ENCODE measurements around the gene RASA3. TPM values are rescaled to one million over a fixed set of nuclear protein-coding genes. Genes with fewer than 3 reads are reported as not detected.
"Not testable (repeated sequence)": the region's sequence is repeated elsewhere in the genome, so short reads cannot be mapped to it uniquely, and the experiment has no call there.

Gene RASA3
- total RNA-seq, 1 donor from 2014 or later: 44.8 TPM

DNA sequence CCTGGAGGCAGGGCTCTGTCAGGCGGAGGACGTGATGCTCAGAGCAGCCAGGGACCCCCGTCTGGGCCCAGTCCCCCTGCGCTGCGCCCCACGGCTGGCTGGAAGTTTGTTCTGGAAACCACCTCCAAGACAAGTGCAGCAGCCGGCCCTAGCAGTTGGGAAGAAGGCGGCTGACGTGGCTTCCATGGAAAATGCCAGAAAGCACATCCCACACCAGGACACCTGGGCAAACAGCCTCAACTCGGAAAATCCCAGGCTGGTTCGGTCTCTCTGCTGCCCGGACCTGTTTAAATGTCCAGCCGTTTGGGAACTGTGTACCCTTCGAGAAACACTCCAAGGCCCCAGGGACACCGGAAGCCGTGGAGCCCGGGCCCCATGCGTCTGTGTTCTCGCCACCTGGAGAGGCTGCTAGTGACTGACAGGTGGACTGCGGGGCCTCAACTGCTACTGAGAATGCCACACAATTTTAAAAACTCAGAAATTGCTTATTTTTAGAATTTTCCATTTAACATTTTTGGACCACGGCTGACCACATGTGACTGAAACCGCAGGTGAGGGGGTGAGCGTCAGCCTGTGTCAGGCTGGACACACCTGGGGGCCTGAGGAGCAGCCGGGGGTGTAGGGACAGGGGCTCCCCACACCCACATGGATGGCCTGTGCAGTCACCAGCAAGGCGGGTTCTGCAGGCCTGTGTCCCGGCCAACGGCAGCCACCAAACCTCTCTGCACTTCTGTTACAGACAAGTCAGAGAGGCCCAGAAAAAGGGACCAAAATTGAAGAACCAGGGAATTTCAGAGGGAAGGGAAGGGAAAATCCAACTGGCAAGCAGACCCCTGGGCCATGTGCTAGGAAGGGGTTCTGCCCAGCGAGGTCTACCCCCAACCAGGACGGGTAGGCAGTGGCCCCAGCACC is 31.7 kb downstream of the RASA3 start:
- Mint-ChIP-seq H3K4me1 (ENCODE audit: unreplicated experiment) (peaks cover 62% of the 10 kb centered on the region), H3K27me3 (ENCODE audit: unreplicated experiment) (no peaks in the 10 kb centered on the region), H3K4me3 (ENCODE audit: unreplicated experiment) (no peak overlapping the region), H3K27ac (ENCODE audit: unreplicated experiment) (peak overlapping the region; percentile 90), H3K9me3 (ENCODE audit: unreplicated experiment) (no peaks in the 10 kb centered on the region), H3K36me3 (ENCODE audit: unreplicated experiment) (peaks cover 2% of the 10 kb centered on the region)
- DNase-seq (ENCODE audit: extremely low spot score, unreplicated experiment): no peak
- TF ChIP-seq, protein P1, sequence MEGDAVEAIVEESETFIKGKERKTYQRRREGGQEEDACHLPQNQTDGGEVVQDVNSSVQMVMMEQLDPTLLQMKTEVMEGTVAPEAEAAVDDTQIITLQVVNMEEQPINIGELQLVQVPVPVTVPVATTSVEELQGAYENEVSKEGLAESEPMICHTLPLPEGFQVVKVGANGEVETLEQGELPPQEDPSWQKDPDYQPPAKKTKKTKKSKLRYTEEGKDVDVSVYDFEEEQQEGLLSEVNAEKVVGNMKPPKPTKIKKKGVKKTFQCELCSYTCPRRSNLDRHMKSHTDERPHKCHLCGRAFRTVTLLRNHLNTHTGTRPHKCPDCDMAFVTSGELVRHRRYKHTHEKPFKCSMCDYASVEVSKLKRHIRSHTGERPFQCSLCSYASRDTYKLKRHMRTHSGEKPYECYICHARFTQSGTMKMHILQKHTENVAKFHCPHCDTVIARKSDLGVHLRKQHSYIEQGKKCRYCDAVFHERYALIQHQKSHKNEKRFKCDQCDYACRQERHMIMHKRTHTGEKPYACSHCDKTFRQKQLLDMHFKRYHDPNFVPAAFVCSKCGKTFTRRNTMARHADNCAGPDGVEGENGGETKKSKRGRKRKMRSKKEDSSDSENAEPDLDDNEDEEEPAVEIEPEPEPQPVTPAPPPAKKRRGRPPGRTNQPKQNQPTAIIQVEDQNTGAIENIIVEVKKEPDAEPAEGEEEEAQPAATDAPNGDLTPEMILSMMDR (IDR thresholded peaks at IDR 0.05): no peak

DNA sequence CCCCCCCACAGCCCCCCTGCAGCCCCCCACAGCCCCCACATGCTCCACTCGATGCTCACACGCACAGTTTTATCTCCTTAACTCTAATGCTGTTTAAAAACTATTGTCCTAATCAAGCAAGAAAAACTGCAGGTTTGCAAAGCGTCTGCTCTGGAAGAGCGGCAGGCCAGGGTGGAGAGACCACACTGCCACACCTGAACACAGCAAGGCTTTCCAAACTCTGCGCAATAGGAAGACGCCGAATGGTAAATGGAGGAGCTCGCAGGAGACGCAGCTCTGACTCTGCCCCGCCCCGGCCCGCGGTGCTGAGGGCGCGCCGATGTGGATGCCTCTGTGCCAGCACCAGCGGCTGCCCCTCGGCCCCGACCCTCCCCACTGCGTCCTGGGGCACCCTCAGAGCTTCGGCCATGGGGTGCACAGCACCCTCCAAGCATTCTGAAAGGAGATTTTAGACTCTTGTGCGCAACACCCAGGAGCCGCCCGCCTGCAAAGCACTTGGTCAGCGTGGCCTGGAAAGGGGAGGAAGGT is 32.4 kb downstream of the RASA3 start:
- Mint-ChIP-seq H3K27ac (ENCODE audit: unreplicated experiment) (peak overlapping the region; percentile 90), H3K27me3 (ENCODE audit: unreplicated experiment) (no peaks in the 10 kb centered on the region), H3K4me1 (ENCODE audit: unreplicated experiment) (peaks cover 58% of the 10 kb centered on the region), H3K36me3 (ENCODE audit: unreplicated experiment) (peaks cover 2% of the 10 kb centered on the region), H3K4me3 (ENCODE audit: unreplicated experiment) (no peak overlapping the region), H3K9me3 (ENCODE audit: unreplicated experiment) (no peaks in the 10 kb centered on the region)
- no peak for DNase-seq (ENCODE audit: extremely low spot score, unreplicated experiment)
- TF ChIP-seq, protein P1 (IDR thresholded peaks at IDR 0.05): no peak

DNA sequence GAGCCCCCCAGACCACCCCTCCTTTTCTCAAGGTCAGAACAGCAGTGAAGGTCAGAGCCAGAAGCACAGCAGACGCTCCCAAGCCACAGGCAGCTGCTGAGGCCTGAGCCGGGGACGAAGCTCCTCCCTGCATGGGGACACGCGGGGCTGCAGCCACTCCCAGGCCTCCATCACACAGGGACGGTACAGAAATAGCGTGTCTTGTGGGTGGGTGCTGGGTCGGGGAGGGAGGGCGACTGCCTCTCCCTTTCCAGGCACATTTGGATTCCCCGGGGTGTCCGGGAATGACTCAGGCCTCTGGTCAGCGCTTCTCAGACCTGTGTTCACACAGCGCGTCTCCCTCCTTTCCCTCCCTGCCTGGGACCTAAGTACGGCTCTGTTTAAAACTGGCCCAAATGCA is 33.2 kb downstream of the RASA3 start:
- no peaks in the 10 kb centered on the region for H3K27me3 Mint-ChIP-seq (ENCODE audit: unreplicated experiment)
- peak; percentile 93 for DNase-seq (ENCODE audit: extremely low spot score, unreplicated experiment)
- TF ChIP-seq, protein P1 (IDR thresholded peaks at IDR 0.05): no peak
- no peaks in the 10 kb centered on the region for H3K9me3 Mint-ChIP-seq (ENCODE audit: unreplicated experiment)
- peak overlapping the region; percentile 88 for H3K27ac Mint-ChIP-seq (ENCODE audit: unreplicated experiment)
- peaks cover 2% of the 10 kb centered on the region for H3K36me3 Mint-ChIP-seq (ENCODE audit: unreplicated experiment)
- peaks cover 53% of the 10 kb centered on the region for H3K4me1 Mint-ChIP-seq (ENCODE audit: unreplicated experiment)
- peak overlapping the region; percentile 10 for H3K4me3 Mint-ChIP-seq (ENCODE audit: unreplicated experiment)

DNA sequence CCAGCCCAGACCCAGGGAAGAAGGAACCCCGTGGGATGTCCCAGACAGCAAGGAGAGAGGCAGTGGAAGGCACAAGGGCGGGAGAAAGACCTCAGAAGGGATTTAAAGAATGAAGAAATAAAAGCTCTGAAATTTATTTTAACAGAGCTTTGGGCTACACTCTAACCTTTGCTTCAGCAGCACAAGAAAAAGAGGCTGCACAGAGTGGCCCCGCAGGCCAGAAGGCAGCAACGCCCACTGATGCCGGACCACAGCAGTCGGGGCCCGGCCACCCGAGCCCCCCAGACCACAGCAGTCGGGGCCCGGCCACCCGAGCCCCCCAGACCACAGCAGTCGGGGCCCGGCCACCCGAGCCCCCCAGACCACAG is 33.8 kb downstream of the RASA3 start:
- peak overlapping the region; percentile 22 for H3K4me3 Mint-ChIP-seq (ENCODE audit: unreplicated experiment)
- not testable (repeated sequence) for DNase-seq (ENCODE audit: extremely low spot score, unreplicated experiment); H3K27me3 Mint-ChIP-seq (ENCODE audit: unreplicated experiment); H3K9me3 Mint-ChIP-seq (ENCODE audit: unreplicated experiment); H3K36me3 Mint-ChIP-seq (ENCODE audit: unreplicated experiment)
- H3K4me1 Mint-ChIP-seq (ENCODE audit: unreplicated experiment): peaks cover 53% of the 10 kb centered on the region
- H3K27ac Mint-ChIP-seq (ENCODE audit: unreplicated experiment): peak overlapping the region; percentile 90

DNA sequence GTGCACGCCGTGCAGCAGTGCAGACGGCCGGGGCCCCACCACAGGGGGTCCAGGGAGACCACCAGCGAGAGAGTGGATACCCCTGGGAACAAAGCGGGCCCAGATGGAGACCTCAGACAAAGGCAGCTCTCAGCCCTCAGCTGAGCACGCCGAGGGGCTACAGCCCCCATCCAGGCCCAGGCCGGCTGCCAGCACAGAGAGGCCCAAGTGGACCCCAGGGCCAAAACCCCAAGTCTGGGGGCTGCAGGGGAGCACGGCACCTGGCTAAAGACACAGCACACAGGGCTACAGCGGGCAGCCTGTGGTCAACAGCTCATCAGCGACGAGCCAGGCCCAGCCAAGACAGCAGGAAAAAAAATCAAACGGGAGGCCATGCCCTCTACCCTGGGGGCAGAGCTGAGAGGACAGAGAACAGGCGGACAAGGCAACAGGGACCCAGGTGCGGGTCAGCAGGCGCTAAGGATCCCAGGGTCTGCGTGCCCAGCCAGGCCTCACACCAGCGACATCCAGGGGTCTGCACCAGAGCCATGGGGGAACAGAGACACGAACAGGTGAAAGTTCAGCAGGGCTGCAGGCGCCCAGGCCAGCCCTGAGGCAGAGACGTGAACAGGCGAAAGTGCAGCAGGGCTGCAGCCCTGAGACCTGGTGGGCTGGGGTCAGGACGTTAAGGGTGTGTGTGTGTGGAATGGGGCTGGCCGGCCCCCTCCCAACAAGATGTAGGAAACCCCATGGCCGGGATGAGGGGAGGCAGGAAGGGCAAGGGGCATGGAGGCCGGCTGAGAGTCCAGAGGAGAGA is 34.3 kb downstream of the RASA3 start:
- peak overlapping the region; percentile 90 for H3K27ac Mint-ChIP-seq (ENCODE audit: unreplicated experiment)
- H3K36me3 Mint-ChIP-seq (ENCODE audit: unreplicated experiment): peaks cover 9% of the 10 kb centered on the region
- peaks cover 53% of the 10 kb centered on the region for H3K4me1 Mint-ChIP-seq (ENCODE audit: unreplicated experiment)
- H3K9me3 Mint-ChIP-seq (ENCODE audit: unreplicated experiment): peaks cover 7% of the 10 kb centered on the region
- peak overlapping the region; percentile 22 for H3K4me3 Mint-ChIP-seq (ENCODE audit: unreplicated experiment)
- no peak for DNase-seq (ENCODE audit: extremely low spot score, unreplicated experiment)
- no peaks in the 10 kb centered on the region for H3K27me3 Mint-ChIP-seq (ENCODE audit: unreplicated experiment)
- TF ChIP-seq, protein P1 (IDR thresholded peaks at IDR 0.05): no peak
